GM23338 (cell line): ENCODE data around the gene ATP4B. TPM values are rescaled to one million over a fixed set of nuclear protein-coding genes. Genes with fewer than 3 reads are reported as not detected.

Experiments used
- ATAC-seq: fragments of 200-7000 bp; cut with Tn5 transposase; 3 replicates; pipeline ENCODE4 v1.9.1; 2020
- DNase-seq: peaks from one replicate; pipeline ENCODE4 v3.0.0-alpha.2; 2015; ENCODE audit warnings: low spot score
- H2AFZ ChIP-seq: fragments of 200-600 bp; sonication (generic); 2 replicates; pipeline ENCODE4 v1.8.0; 2016; ENCODE audit warnings: antibody characterized with exemption, mild to moderate bottlenecking, moderate library complexity
- H3F3A ChIP-seq: fragments of 200-600 bp; sonication (generic); replicated peaks from 2 replicates; pipeline ENCODE4 v1.8.0; 2017; ENCODE audit warnings: antibody characterized with exemption, mixed run types, low read depth
- H3K27ac ChIP-seq: fragments of 200-600 bp; sonication (generic); 2 replicates; pipeline ENCODE4 v1.6.1; 2016; ENCODE audit warnings: low read depth
- H3K27me3 ChIP-seq: fragments of 200-600 bp; sonication (generic); 2 replicates; pipeline ENCODE4 v1.8.0; 2016; ENCODE audit warnings: mild to moderate bottlenecking, mixed run types, moderate library complexity; ENCODE audit not compliant: insufficient read depth
- H3K36me3 ChIP-seq: fragments of 200-600 bp; sonication (generic); 2 replicates; pipeline ENCODE4 v1.8.0; 2016; ENCODE audit warnings: mild to moderate bottlenecking; ENCODE audit not compliant: insufficient read depth
- H3K4me1 ChIP-seq: fragments of 200-600 bp; sonication (generic); 2 replicates; pipeline ENCODE4 v1.8.0; 2016; ENCODE audit warnings: mild to moderate bottlenecking, moderate library complexity; ENCODE audit not compliant: insufficient read depth
- H3K4me2 ChIP-seq: fragments of 200-600 bp; sonication (generic); 2 replicates; pipeline ENCODE4 v1.7.1; 2017; ENCODE audit warnings: mixed run types
- H3K4me3 ChIP-seq: fragments of 200-600 bp; sonication (generic); 2 replicates; pipeline ENCODE4 v1.6.1; 2016; ENCODE audit warnings: mixed run types
- H3K79me2 ChIP-seq: fragments of 200-600 bp; sonication (generic); replicated peaks from 2 replicates; pipeline ENCODE4 v1.8.0; 2017; ENCODE audit warnings: mild to moderate bottlenecking; ENCODE audit not compliant: insufficient read depth
- H3K9me2 ChIP-seq: fragments of 200-600 bp; sonication (generic); 2 replicates; pipeline ENCODE4 v1.8.0; 2017; ENCODE audit not compliant: insufficient read depth
- H4K20me1 ChIP-seq: fragments of 200-600 bp; sonication (generic); replicated peaks from 2 replicates; pipeline ENCODE4 v1.8.0; 2017; ENCODE audit warnings: mild to moderate bottlenecking; ENCODE audit not compliant: insufficient read depth
- H3K27ac Mint-ChIP-seq: 2 replicates; pipeline ENCODE4 v1.8.0; 2020; ENCODE audit warnings: inconsistent platforms, mild to moderate bottlenecking, moderate library complexity, mixed read lengths
- H3K27me3 Mint-ChIP-seq: 3 replicates; pipeline ENCODE4 v1.8.0; 2022; ENCODE audit warnings: low read depth, mild to moderate bottlenecking, moderate library complexity, mixed read lengths, inconsistent platforms; ENCODE audit not compliant: insufficient read depth, poor library complexity
- H3K36me3 Mint-ChIP-seq: 3 replicates; pipeline ENCODE4 v1.8.0; 2021; ENCODE audit warnings: low read depth, mild to moderate bottlenecking, inconsistent platforms, moderate library complexity, mixed read lengths
- H3K4me1 Mint-ChIP-seq: 3 replicates; pipeline ENCODE4 v1.8.0; 2020; ENCODE audit warnings: mild to moderate bottlenecking, inconsistent platforms, mixed read lengths
- H3K4me3 Mint-ChIP-seq: 3 replicates; pipeline ENCODE4 v1.8.0; 2021; ENCODE audit warnings: moderate library complexity, mild to moderate bottlenecking, inconsistent platforms, mixed read lengths
- H3K9me3 Mint-ChIP-seq: 3 replicates; pipeline ENCODE4 v1.8.0; 2020; ENCODE audit warnings: moderate library complexity, mild to moderate bottlenecking, inconsistent platforms, mixed read lengths
- CREB1 ChIP-seq: fragments of 250-450 bp; sonication (Bioruptor Pico); IDR thresholded peaks from 2 replicates; pipeline ENCODE4 v1.5.0; 2020; ENCODE audit warnings: low read depth, mild to moderate bottlenecking, moderate library complexity
- EZH2 ChIP-seq: fragments of 200-600 bp; sonication (generic); IDR thresholded peaks from one replicate; pipeline ENCODE4 v1.8.0; 2017; ENCODE audit warnings: antibody characterized with exemption, mild to moderate bottlenecking, low read depth; ENCODE audit not compliant: unreplicated experiment
- EZH2phosphoT487 ChIP-seq: fragments of 200-600 bp; sonication (generic); IDR thresholded peaks from one replicate; pipeline ENCODE4 v1.8.1; 2018; ENCODE audit warnings: antibody characterized with exemption; ENCODE audit not compliant: unreplicated experiment
- JUNB ChIP-seq: IDR thresholded peaks from one replicate; pipeline ENCODE4 v1.6.1; 2016; ENCODE audit warnings: antibody characterized with exemption; ENCODE audit not compliant: unreplicated experiment
- NANOG ChIP-seq: IDR thresholded peaks from 2 replicates; pipeline ENCODE4 v1.6.1; 2016; ENCODE audit warnings: antibody characterized with exemption, borderline replicate concordance
- POLR2AphosphoS5 ChIP-seq: IDR thresholded peaks from 2 replicates; pipeline ENCODE4 v1.6.1; 2016; ENCODE audit warnings: antibody characterized with exemption, low read depth
- STAT1 ChIP-seq: IDR thresholded peaks from one replicate; pipeline ENCODE4 v1.6.1; 2016; ENCODE audit warnings: antibody characterized with exemption; ENCODE audit not compliant: unreplicated experiment
- ZNF114 ChIP-seq: fragments of 250-450 bp; sonication (Bioruptor Pico); IDR thresholded peaks from 2 replicates; pipeline ENCODE4 v1.5.0; 2020; ENCODE audit warnings: mild to moderate bottlenecking, moderate library complexity
- ZNF331 ChIP-seq: fragments of 250-450 bp; sonication (Bioruptor Pico); IDR thresholded peaks from 2 replicates; pipeline ENCODE4 v1.5.0; 2020; ENCODE audit warnings: low read depth, mild to moderate bottlenecking, moderate library complexity
- polyA plus RNA-seq: library from polyadenylated mRNA; unstranded; fragments of >200 nt; fragmentation: Nextera tagmentation; extraction: Ambion mirVana; gene quantifications from 2 replicates; pipeline ENCODE4 v1.2.1, GENCODE V29; 2016
- total RNA-seq: library from RNA; depleted of rRNA; stranded (reverse); fragments of >200 nt; shearing (Covaris generic); gene quantifications from 2 replicates; pipeline ENCODE4 v1.2.3, GENCODE V29; 2014
- TF ChIP-seq, protein P1 (sequence below): fragments of 250-450 bp; sonication (Bioruptor Pico); IDR thresholded peaks from 2 replicates; pipeline ENCODE4 v1.5.0; 2020; ENCODE audit warnings: mild to moderate bottlenecking, moderate library complexity
- TF ChIP-seq, protein P2 (sequence below), 2 experiments: fragments of 200-600 bp in 1 of 2; sonication (generic) in 1 of 2; conservative IDR thresholded peaks; 2 replicates each; pipeline versions ENCODE4 v1.5.1 to v1.6.1; 2016 to 2017; ENCODE audit warnings: antibody characterized with exemption in 2 of 2, low read depth in 2 of 2, mild to moderate bottlenecking in 2 of 2, moderate library complexity in 1 of 2
- TF ChIP-seq, protein P3 (sequence below): IDR thresholded peaks from 2 replicates; pipeline ENCODE4 v1.6.1; 2016; ENCODE audit warnings: antibody characterized with exemption
- TF ChIP-seq, protein P4 (sequence below): IDR thresholded peaks from one replicate; pipeline ENCODE4 v1.6.1; 2018; ENCODE audit warnings: antibody characterized with exemption; ENCODE audit not compliant: unreplicated experiment

Gene ATP4B
- total and polyA plus RNA-seq, 2 experiments from 2014 or later, result not detected

DNA sequence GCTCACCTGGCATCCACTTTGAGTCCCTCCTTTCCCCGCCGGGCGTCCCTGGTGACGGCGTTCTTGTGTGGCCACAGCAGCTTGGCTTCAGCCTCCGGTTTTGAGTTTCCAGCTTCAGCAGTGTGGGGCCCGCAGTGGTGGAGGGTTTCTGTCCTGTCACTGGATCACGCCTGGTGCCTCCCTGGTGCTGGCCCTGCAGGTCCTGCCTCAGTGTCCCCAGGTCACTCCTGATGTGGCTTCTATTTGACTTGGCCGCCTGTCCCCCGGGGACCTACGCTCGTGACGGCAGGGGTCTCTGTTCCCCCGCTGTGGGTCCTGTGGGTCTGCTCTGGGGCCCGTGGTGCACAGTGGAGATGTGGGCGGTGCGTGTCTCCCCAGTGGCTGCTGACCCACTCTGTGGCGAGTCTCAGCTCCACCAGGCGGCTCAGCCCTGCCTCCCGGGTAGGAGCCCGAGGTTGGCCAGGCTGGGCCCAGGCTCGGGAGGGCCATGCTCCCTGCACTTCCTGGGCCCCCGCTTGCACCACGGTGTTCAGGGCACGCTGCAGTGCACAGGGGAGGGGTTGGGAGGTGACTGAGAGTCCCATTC is 1.9 kb downstream of the ATP4B start:
- Histone ChIP-seq H3K79me2 (no peaks in the 10 kb centered on the region), H3K36me3 (no peaks in the 10 kb centered on the region), H3K27ac (no peak overlapping the region), H4K20me1 (no peaks in the 10 kb centered on the region), H2AFZ (no peak overlapping the region), H3K27me3 (no peaks in the 10 kb centered on the region), H3F3A (no peaks in the 10 kb centered on the region), H3K4me1 (no peaks in the 10 kb centered on the region), H3K4me3 (no peak overlapping the region), H3K9me2 (no peaks in the 10 kb centered on the region), H3K4me2 (no peak overlapping the region)
- H3K27me3 Mint-ChIP-seq, result no peaks in the 10 kb centered on the region
- H3K4me1 Mint-ChIP-seq, result peaks cover 9% of the 10 kb centered on the region
- DNase-seq (no peak), ATAC-seq (no peak)
- no peak overlapping the region for H3K27ac Mint-ChIP-seq
- H3K4me3 Mint-ChIP-seq, result no peak overlapping the region
- H3K9me3 Mint-ChIP-seq, result no peaks in the 10 kb centered on the region; the same call in 2 of the 3 replicates
- H3K36me3 Mint-ChIP-seq, result no peaks in the 10 kb centered on the region
- TF ChIP-seq POLR2AphosphoS5 (no peak), ZNF114 (no peak), CREB1 (CRISPR knock-in tag) (no peak), EZH2phosphoT487 (no peak), ZNF331 (CRISPR knock-in tag) (no peak), EZH2 (no peak), STAT1 (no peak), NANOG (no peak), JUNB (no peak)
- TF ChIP-seq, protein P1, sequence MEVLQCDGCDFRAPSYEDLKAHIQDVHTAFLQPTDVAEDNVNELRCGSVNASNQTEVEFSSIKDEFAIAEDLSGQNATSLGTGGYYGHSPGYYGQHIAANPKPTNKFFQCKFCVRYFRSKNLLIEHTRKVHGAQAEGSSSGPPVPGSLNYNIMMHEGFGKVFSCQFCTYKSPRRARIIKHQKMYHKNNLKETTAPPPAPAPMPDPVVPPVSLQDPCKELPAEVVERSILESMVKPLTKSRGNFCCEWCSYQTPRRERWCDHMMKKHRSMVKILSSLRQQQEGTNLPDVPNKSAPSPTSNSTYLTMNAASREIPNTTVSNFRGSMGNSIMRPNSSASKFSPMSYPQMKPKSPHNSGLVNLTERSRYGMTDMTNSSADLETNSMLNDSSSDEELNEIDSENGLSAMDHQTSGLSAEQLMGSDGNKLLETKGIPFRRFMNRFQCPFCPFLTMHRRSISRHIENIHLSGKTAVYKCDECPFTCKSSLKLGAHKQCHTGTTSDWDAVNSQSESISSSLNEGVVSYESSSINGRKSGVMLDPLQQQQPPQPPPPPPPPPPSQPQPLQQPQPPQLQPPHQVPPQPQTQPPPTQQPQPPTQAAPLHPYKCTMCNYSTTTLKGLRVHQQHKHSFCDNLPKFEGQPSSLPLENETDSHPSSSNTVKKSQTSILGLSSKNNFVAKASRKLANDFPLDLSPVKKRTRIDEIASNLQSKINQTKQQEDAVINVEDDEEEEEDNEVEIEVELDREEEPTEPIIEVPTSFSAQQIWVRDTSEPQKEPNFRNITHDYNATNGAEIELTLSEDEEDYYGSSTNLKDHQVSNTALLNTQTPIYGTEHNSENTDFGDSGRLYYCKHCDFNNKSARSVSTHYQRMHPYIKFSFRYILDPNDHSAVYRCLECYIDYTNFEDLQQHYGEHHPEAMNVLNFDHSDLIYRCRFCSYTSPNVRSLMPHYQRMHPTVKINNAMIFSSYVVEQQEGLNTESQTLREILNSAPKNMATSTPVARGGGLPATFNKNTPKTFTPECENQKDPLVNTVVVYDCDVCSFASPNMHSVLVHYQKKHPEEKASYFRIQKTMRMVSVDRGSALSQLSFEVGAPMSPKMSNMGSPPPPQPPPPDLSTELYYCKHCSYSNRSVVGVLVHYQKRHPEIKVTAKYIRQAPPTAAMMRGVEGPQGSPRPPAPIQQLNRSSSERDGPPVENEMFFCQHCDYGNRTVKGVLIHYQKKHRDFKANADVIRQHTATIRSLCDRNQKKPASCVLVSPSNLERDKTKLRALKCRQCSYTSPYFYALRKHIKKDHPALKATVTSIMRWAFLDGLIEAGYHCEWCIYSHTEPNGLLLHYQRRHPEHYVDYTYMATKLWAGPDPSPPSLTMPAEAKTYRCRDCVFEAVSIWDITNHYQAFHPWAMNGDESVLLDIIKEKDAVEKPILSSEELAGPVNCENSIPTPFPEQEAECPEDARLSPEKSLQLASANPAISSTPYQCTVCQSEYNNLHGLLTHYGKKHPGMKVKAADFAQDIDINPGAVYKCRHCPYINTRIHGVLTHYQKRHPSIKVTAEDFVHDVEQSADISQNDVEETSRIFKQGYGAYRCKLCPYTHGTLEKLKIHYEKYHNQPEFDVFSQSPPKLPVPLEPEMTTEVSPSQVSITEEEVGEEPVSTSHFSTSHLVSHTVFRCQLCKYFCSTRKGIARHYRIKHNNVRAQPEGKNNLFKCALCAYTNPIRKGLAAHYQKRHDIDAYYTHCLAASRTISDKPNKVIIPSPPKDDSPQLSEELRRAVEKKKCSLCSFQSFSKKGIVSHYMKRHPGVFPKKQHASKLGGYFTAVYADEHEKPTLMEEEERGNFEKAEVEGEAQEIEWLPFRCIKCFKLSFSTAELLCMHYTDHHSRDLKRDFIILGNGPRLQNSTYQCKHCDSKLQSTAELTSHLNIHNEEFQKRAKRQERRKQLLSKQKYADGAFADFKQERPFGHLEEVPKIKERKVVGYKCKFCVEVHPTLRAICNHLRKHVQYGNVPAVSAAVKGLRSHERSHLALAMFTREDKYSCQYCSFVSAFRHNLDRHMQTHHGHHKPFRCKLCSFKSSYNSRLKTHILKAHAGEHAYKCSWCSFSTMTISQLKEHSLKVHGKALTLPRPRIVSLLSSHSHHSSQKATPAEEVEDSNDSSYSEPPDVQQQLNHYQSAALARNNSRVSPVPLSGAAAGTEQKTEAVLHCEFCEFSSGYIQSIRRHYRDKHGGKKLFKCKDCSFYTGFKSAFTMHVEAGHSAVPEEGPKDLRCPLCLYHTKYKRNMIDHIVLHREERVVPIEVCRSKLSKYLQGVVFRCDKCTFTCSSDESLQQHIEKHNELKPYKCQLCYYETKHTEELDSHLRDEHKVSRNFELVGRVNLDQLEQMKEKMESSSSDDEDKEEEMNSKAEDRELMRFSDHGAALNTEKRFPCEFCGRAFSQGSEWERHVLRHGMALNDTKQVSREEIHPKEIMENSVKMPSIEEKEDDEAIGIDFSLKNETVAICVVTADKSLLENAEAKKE (CRISPR knock-in tag), result no peak
- TF ChIP-seq, protein P2, sequence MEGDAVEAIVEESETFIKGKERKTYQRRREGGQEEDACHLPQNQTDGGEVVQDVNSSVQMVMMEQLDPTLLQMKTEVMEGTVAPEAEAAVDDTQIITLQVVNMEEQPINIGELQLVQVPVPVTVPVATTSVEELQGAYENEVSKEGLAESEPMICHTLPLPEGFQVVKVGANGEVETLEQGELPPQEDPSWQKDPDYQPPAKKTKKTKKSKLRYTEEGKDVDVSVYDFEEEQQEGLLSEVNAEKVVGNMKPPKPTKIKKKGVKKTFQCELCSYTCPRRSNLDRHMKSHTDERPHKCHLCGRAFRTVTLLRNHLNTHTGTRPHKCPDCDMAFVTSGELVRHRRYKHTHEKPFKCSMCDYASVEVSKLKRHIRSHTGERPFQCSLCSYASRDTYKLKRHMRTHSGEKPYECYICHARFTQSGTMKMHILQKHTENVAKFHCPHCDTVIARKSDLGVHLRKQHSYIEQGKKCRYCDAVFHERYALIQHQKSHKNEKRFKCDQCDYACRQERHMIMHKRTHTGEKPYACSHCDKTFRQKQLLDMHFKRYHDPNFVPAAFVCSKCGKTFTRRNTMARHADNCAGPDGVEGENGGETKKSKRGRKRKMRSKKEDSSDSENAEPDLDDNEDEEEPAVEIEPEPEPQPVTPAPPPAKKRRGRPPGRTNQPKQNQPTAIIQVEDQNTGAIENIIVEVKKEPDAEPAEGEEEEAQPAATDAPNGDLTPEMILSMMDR (conservative IDR thresholded peaks at IDR 0.05; ENCODE audit: low read depth in 2 of 2), result no peak
- TF ChIP-seq, protein P3, sequence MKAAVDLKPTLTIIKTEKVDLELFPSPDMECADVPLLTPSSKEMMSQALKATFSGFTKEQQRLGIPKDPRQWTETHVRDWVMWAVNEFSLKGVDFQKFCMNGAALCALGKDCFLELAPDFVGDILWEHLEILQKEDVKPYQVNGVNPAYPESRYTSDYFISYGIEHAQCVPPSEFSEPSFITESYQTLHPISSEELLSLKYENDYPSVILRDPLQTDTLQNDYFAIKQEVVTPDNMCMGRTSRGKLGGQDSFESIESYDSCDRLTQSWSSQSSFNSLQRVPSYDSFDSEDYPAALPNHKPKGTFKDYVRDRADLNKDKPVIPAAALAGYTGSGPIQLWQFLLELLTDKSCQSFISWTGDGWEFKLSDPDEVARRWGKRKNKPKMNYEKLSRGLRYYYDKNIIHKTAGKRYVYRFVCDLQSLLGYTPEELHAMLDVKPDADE, result no peak
- TF ChIP-seq, protein P4, sequence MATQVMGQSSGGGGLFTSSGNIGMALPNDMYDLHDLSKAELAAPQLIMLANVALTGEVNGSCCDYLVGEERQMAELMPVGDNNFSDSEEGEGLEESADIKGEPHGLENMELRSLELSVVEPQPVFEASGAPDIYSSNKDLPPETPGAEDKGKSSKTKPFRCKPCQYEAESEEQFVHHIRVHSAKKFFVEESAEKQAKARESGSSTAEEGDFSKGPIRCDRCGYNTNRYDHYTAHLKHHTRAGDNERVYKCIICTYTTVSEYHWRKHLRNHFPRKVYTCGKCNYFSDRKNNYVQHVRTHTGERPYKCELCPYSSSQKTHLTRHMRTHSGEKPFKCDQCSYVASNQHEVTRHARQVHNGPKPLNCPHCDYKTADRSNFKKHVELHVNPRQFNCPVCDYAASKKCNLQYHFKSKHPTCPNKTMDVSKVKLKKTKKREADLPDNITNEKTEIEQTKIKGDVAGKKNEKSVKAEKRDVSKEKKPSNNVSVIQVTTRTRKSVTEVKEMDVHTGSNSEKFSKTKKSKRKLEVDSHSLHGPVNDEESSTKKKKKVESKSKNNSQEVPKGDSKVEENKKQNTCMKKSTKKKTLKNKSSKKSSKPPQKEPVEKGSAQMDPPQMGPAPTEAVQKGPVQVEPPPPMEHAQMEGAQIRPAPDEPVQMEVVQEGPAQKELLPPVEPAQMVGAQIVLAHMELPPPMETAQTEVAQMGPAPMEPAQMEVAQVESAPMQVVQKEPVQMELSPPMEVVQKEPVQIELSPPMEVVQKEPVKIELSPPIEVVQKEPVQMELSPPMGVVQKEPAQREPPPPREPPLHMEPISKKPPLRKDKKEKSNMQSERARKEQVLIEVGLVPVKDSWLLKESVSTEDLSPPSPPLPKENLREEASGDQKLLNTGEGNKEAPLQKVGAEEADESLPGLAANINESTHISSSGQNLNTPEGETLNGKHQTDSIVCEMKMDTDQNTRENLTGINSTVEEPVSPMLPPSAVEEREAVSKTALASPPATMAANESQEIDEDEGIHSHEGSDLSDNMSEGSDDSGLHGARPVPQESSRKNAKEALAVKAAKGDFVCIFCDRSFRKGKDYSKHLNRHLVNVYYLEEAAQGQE, result no peak
